HG03097 (cell line): ENCODE measurements around the gene BRWD1.
"Not testable (repeated sequence)": the region's sequence is repeated elsewhere in the genome, so short reads cannot be mapped to it uniquely, and the experiment has no call there.

Experiments used
- ATAC-seq: cut with Tn5 transposase; IDR thresholded peaks from one replicate; pipeline ENCODE4 v1.9.1; 2021; ENCODE audit not compliant: unreplicated experiment, low FRiP score

The BRWD1 gene

DNA sequence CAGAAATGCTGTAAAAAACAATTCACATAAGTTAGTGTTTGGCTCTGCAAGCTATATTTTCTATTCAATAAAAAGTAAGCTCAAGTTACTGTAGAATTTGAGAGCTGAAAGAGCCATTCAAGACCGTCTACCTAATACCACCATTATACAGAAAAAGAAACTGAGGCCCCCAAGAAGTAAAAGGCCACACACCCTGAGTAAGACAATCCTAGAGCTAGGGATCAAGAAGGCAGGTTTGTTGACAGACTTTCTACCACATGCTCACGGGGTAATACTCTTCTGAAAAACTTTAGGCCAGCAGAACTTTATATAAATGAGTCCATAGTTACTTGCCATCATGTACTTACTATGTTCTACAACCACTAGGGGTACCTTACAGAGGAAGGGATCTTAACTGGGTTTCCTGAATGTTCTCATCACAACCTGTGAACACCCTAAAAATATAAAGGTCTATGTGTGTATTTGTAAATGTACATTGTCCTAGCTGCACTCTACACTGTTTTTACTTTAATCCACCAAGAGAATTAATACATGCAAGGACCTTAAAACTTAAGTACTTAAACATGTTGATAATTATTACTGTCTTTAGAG, 132.9 kb downstream of the BRWD1 start:
- ATAC-seq = no peak

- ATAC-seq = no peak
Observed at GRCh38 chr21:39178421-39178820, 135.0 kb downstream of the BRWD1 start.

- ATAC-seq = no peak
Observed at GRCh38 chr21:39176271-39176709, 137.1 kb downstream of the BRWD1 start.

- ATAC-seq = no peak
Observed at GRCh38 chr21:39175665-39176064, 137.8 kb downstream of the BRWD1 start.

- ATAC-seq = no peak
Observed at GRCh38 chr21:39175154-39175553, 138.3 kb downstream of the BRWD1 start.

- ATAC-seq = no peak
Observed at GRCh38 chr21:39173716-39174680, 139.4 kb downstream of the BRWD1 start.

- no peak for ATAC-seq
Observed at GRCh38 chr21:39169906-39170305, 143.5 kb downstream of the BRWD1 start.

DNA sequence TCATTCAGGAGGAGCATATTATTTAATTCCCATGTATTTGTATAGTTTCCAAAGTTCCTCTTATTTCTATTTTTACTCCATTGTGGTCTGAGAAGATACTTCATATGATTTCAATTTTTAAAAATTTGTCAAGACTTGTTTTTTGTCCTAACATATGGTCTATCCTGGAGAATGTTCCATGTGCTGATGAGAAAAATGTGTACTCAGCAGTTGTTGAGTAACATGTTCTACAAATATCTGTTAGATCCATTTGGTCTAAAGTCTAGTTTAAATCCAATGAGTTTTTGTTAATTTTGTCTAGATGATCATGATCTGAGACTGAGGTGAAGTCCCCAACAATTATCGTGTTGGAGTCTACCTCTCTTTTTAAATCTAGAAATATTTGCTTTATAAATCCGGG, 144.6 kb downstream of the BRWD1 start:
- no peak for ATAC-seq

GRCh38 chr21:39164523-39164922, 148.9 kb downstream of the BRWD1 start:
- no peak for ATAC-seq

- ATAC-seq = no peak
Observed at GRCh38 chr21:39161064-39161463, 152.4 kb downstream of the BRWD1 start.

- no peak for ATAC-seq
Observed at GRCh38 chr21:39159342-39160063, 153.9 kb downstream of the BRWD1 start.

- ATAC-seq = not testable (repeated sequence)
Observed at GRCh38 chr21:39157241-39157640, 156.2 kb downstream of the BRWD1 start.

DNA sequence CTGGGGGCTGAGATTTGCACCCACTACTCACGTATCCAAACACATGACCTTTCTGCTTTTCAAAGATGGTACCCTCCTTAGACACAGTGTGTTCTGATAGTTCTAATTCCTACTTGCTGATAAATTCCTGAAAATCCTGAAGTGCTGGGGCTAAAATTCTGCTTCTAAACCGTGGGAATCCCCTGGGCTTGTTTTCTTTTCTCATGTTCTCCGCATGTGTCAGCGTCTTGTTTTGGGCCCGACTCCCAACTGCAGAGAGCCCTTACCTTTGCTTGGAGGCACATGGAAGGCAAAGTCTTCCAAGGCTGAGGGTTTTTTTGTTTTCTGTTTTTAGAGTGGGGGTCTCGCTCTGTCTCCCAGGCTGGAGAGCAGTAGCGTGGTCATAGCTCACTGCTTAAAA, 157.4 kb downstream of the BRWD1 start:
- no peak for ATAC-seq

DNA sequence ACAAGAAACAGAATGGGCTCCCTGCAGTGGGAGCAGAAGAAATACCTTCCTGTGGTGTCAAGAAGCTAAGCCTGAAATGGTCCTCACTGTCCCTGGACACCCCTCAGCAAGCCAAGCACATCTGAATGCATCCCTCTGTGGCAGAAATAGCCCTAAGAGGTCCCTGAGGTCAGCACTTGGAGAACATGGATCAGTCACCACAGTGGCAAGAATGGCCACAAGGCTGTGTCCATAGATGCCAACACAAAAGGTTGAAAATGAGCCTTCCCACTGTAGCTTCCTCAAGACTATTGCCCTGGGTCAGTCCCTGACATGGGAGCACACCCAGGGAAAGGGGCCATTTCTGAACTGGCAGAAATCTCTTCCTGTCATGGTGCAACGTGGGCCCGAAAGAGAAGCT, 157.9 kb downstream of the BRWD1 start:
- ATAC-seq = no peak

- ATAC-seq = no peak
Observed at GRCh38 chr21:39153842-39154241, 159.6 kb downstream of the BRWD1 start.

DNA sequence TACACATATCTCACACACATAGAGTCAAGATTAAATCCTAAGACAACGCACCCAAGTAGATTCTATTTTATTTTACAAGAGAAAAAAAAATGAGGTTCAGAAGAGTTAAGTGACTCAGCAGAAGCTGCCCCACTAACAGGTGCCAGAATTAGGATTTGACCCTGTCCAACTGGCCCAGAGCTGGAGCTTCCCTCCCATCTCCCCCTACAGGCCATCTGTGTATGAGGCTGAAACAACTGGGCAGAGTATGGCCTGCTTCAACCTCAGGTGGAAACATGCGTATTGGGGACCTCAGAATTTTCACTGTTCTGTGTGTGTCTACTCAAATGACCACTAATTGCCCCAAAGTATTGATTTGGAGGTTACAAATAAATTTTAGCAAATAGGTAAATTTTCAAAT, 160.1 kb downstream of the BRWD1 start:
- no peak for ATAC-seq

GRCh38 chr21:39152271-39152670, 161.2 kb downstream of the BRWD1 start:
- no peak for ATAC-seq

DNA sequence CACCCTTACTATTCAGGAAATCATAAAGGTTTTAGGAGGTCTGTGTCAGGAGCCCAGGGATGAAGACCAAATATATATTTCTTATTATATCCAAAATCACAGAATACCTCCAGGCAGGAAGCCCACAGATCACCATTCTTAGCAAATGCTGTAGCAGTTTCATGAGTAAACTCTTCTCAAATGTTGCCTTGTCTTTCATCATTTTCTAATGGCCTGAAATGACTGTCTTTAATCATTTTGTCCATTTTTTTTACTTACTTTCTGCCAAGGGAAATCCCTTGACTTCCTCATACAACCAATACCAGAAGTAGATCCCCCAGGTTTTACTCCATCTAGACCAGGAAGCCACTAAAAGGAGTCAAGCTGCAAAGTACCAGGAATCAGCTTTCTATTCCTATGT, 162.6 kb downstream of the BRWD1 start:
- ATAC-seq = no peak

GRCh38 chr21:39150316-39150715, 163.1 kb downstream of the BRWD1 start:
- no peak for ATAC-seq

DNA sequence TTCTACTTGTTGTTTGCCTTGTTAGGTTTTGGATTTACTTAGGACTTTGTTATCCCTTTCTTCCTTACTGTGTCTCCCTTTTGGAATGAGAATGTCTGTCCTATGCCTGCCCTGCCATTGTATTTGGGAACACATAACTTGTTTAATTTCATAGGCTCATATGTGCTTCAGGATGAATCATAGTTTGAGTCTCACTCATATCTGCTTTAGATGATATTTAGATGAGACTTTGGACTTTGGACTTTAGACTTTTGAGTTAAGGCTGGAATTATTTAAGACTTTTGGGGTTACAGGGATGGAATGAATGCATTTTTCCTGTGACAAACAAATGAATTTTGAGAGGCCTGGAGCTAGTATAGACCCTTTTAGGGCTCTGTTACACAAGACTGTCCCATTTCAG, 163.6 kb downstream of the BRWD1 start:
- no peak for ATAC-seq

DNA sequence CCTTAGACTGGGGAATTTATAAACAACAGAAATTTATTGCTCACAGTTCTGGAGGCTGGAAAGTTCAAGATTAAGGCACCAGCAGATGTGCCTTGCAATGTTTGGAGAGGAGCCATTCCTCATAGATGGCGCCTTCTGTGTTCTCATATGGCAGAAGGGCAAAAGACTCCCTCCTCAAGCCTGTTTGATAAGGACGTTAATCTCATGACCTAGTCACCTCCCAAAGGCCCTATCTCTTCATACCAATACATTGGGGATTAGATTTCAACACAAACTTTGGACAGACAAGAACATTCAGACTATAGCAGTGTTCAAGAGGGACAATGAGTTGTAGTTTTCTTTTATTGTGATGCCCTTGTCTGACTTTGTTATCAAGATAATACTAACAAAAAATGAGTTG, 164.5 kb downstream of the BRWD1 start:
- no peak for ATAC-seq
